K562 (cell line): ENCODE results near the gene STAM2. TPM values are rescaled to one million over a fixed set of nuclear protein-coding genes. Genes with fewer than 3 reads are reported as not detected.

Experiments used
- ATAC-seq: fragments of 200-7000 bp; cut with Tn5 transposase; 3 replicates; pipeline ENCODE4 v1.9.1; 2020; ENCODE audit warnings: moderate library complexity
- BruUV-seq: library from RNA; stranded (reverse); fragments of 400-500 nt; replicated peaks from 2 replicates; lab custom pipeline; 2021; lab: Mats Ljungman, UMichigan
- CTCF ChIA-PET: fragments of 300-600 bp; formaldehyde crosslinking; extraction: SDS; loops from one replicate; lab custom pipeline; 2021; ENCODE audit warnings: low intra/inter-chr PET ratio; lab: Yijun Ruan, JAX
- POLR2A ChIA-PET: fragments of 300-600, 350-650 bp; sonication (Branson Sonifier 250); formaldehyde crosslinking; extraction: SDS; loops from one replicate; lab custom pipeline; 2021; ENCODE audit warnings: antibody characterized with exemption, inconsistent platforms; lab: Yijun Ruan, JAX
- DNase-seq, 4 experiments: peaks; one replicate each; pipeline versions ENCODE4 v3.0.0 to v3.0.0-alpha.2; 2011 to 2018; ENCODE audit warnings: low spot score in 3 of 4, mixed read lengths in 3 of 4; ENCODE audit errors: extremely low read depth in 1 of 4
- FAIRE-seq: peaks from 2 replicates; lab custom pipeline; 2011; peaks lifted over from hg19 to GRCh38; lab: Jason Lieb, UNC
- H2AFZ ChIP-seq: 2 replicates; pipeline ENCODE4 v1.6.0; 2011; ENCODE audit warnings: low read depth, low read length, control low read depth, inconsistent platforms
- H3K27ac ChIP-seq: fragments of 200-600 bp; 3 replicates; pipeline ENCODE4 v1.8.0; 2011; ENCODE audit warnings: low read depth, mild to moderate bottlenecking, control low read depth, inconsistent platforms, low read length, moderate library complexity, mixed read lengths; ENCODE audit errors: extremely low read depth
- H3K27me3 ChIP-seq, 2 experiments: fragments of 300-600 bp in 1 of 2; 2 replicates in 1 of 2; 3 replicates in 1 of 2; pipeline versions ENCODE4 v1.6.0 to v1.8.0; 2011; ENCODE audit warnings: inconsistent platforms in 2 of 2, low read length in 2 of 2, mild to moderate bottlenecking in 1 of 2, mixed read lengths in 1 of 2, moderate library complexity in 1 of 2; ENCODE audit not compliant: control insufficient read depth in 2 of 2, insufficient read depth in 2 of 2
- H3K36me3 ChIP-seq: fragments of 300-600 bp; 3 replicates; pipeline ENCODE4 v1.8.0; 2011; ENCODE audit warnings: mild to moderate bottlenecking, low read length, inconsistent platforms; ENCODE audit not compliant: control insufficient read depth, insufficient read depth
- H3K4me1 ChIP-seq, 2 experiments: fragments of 200-600 bp in 1 of 2; replicated peaks in 1 of 2; 2 replicates in 1 of 2; 3 replicates in 1 of 2; pipeline versions ENCODE4 v1.5.1 to v1.8.0; 2011; ENCODE audit warnings: inconsistent platforms in 2 of 2, low read length in 2 of 2, mild to moderate bottlenecking in 1 of 2, mixed read lengths in 1 of 2, moderate library complexity in 1 of 2; ENCODE audit not compliant: control insufficient read depth in 2 of 2, insufficient read depth in 2 of 2
- H3K4me2 ChIP-seq: 2 replicates; pipeline ENCODE4 v1.6.1; 2011; ENCODE audit warnings: low read length, control low read depth, inconsistent platforms, mixed read lengths; ENCODE audit not compliant: insufficient read depth
- H3K4me3 ChIP-seq: fragments of 200-600 bp; sonication (generic), shearing (Covaris generic); 2 replicates; pipeline ENCODE4 v1.5.1; 2016; ENCODE audit warnings: control low read depth, inconsistent platforms
- H3K79me2 ChIP-seq: fragments of 200-600 bp; 3 replicates; pipeline ENCODE4 v1.8.0; 2011; ENCODE audit warnings: low read length, inconsistent platforms; ENCODE audit not compliant: control insufficient read depth, insufficient read depth
- H3K9ac ChIP-seq, 2 experiments: 2 replicates each; pipeline versions ENCODE4 v1.6.0 to v1.6.1; 2011; ENCODE audit warnings: low read depth in 2 of 2, low read length in 2 of 2, control low read depth in 1 of 2, inconsistent platforms in 1 of 2, mild to moderate bottlenecking in 1 of 2, mixed read lengths in 1 of 2; ENCODE audit not compliant: insufficient read depth in 1 of 2
- H3K9me1 ChIP-seq: one replicate; pipeline ENCODE4 v1.6.0; 2011; ENCODE audit warnings: inconsistent platforms, mild to moderate bottlenecking, low read length, moderate library complexity; ENCODE audit not compliant: control insufficient read depth, insufficient read depth
- H3K9me3 ChIP-seq: replicated peaks from 2 replicates; pipeline ENCODE4 v1.5.1; 2011; ENCODE audit warnings: low read depth, low read length, inconsistent platforms; ENCODE audit not compliant: control insufficient read depth, insufficient read depth
- H4K20me1 ChIP-seq: replicated peaks from 2 replicates; pipeline ENCODE4 v1.6.1; 2011; ENCODE audit warnings: low read length, inconsistent platforms, mixed read lengths; ENCODE audit not compliant: control insufficient read depth, insufficient read depth
- CBFA2T3 ChIP-seq: fragments of 450-650 bp; IDR thresholded peaks from 2 replicates; pipeline ENCODE4 v1.6.1; 2017
- CREM ChIP-seq: IDR thresholded peaks from 2 replicates; pipeline ENCODE4 v1.6.1; 2014; ENCODE audit warnings: antibody characterized with exemption, low read depth
- ETV1 ChIP-seq: fragments of 450-650 bp; conservative IDR thresholded peaks from 2 replicates; pipeline ENCODE4 v1.6.1; 2016; ENCODE audit warnings: missing genetic modification characterization, control low read depth, low read depth, missing compliant biosample characterization
- HDAC3 ChIP-seq: fragments of 450-650 bp; IDR thresholded peaks from 2 replicates; pipeline ENCODE4 v1.6.1; 2018; ENCODE audit warnings: borderline replicate concordance, mild to moderate bottlenecking, moderate library complexity; ENCODE audit not compliant: partially characterized antibody
- HDAC8 ChIP-seq: fragments of 450-650 bp; IDR thresholded peaks from 2 replicates; pipeline ENCODE4 v1.6.1; 2016; ENCODE audit warnings: mild to moderate bottlenecking, missing genetic modification characterization, moderate library complexity, missing compliant biosample characterization
- KAT7 ChIP-seq: sonication (generic); formaldehyde crosslinking; IDR thresholded peaks from 2 replicates; pipeline ENCODE4 v1.8.0; 2022; ENCODE audit warnings: missing genetic modification reagents, mild to moderate bottlenecking, borderline replicate concordance
- PURB ChIP-seq: sonication (generic); formaldehyde crosslinking; IDR thresholded peaks from 2 replicates; pipeline ENCODE4 v1.9.0; 2021; ENCODE audit warnings: low read depth, mild to moderate bottlenecking, missing genetic modification reagents
- SMARCE1 ChIP-seq: fragments of 450-650 bp; IDR thresholded peaks from 2 replicates; pipeline ENCODE4 v1.7.1; 2016; ENCODE audit warnings: mild to moderate bottlenecking
- SRSF1 ChIP-seq: fragments of 200-400 bp; formaldehyde crosslinking; IDR thresholded peaks from 2 replicates; pipeline ENCODE4 v1.6.1; 2017; ENCODE audit warnings: mild to moderate bottlenecking, low read depth, low read length, moderate library complexity
- TCF3 ChIP-seq: sonication (generic); formaldehyde crosslinking; IDR thresholded peaks from 2 replicates; pipeline ENCODE4 v1.4.0; 2020; ENCODE audit warnings: mild to moderate bottlenecking, missing genetic modification reagents
- ZBTB7A ChIP-seq: IDR thresholded peaks from 2 replicates; pipeline ENCODE4 v1.6.1; 2011; ENCODE audit warnings: low read depth, mild to moderate bottlenecking, low read length, moderate library complexity, borderline replicate concordance; ENCODE audit not compliant: control insufficient read depth
- WGBS: fragments of 100-300 bp; shearing (Covaris generic); methylation state at CpG from one replicate; pipeline ENCODE4 v1.1.6; 2016; ENCODE audit warnings: low coverage, mixed read lengths; ENCODE audit not compliant: insufficient coverage; ENCODE audit errors: missing lambda C conversion rate; 5-methylcytosine and 5-hydroxymethylcytosine counted together
- in situ Hi-C: fragments of 300-500 bp; cut with MboI; formaldehyde crosslinking; loops from 4 replicates; pipeline ENCODE4 v1.15.0; 2018; ENCODE audit warnings: inconsistent platforms, mixed read lengths
- intact Hi-C: fragments of 100-400 bp; cut with micrococcal nuclease; formaldehyde crosslinking; loops from 2 replicates; pipeline ENCODE4 v1.14.2; 2022
- polyA plus RNA-seq, 8 experiments: library from polyadenylated mRNA; depleted of rRNA in 4 of 8; stranded (reverse) in 5 of 8; unstranded in 3 of 8; fragments of >200 nt; fragmentation: Nextera tagmentation in 2 of 8; fragmentation: Illumina TruSeq in 1 of 8; extraction: Ambion mirVana in 2 of 8; extraction: Trizol in 1 of 8; gene quantifications; 2 replicates each; pipeline versions ENCODE4 v1.2.1 to v1.2.3, GENCODE V29; 2011 to 2014; ENCODE audit warnings: inconsistent platforms in 1 of 8, missing spikeins in 1 of 8
- total RNA-seq, 7 experiments: library from RNA; depleted of rRNA in 6 of 7; stranded (reverse); fragments of >200 nt in 6 of 7; fragmentation: Illumina TruSeq in 2 of 7; extraction: Trizol in 2 of 7; gene quantifications; 2 replicates each; pipeline versions ENCODE4 v1.2.1 to v1.2.3, GENCODE V29; 2011 to 2021; ENCODE audit warnings: low replicate concordance in 1 of 7
- TF ChIP-seq, protein P1 (sequence below): fragments of 150-350 bp; conservative IDR thresholded peaks from 2 replicates; pipeline ENCODE4 v1.6.1; 2014; ENCODE audit warnings: low read length
- TF ChIP-seq, protein P2 (sequence below): sonication (generic); IDR thresholded peaks from 2 replicates; pipeline ENCODE4 v1.6.1; 2016
- TF ChIP-seq, protein P3 (sequence below): fragments of 250-450 bp; sonication (Bioruptor Pico); IDR thresholded peaks from 2 replicates; pipeline ENCODE4 v1.4.0; 2020; ENCODE audit warnings: mild to moderate bottlenecking
- TF ChIP-seq, protein P4 (sequence below): sonication (generic); formaldehyde crosslinking; IDR thresholded peaks from 2 replicates; pipeline ENCODE4 v1.8.0; 2023; ENCODE audit warnings: mild to moderate bottlenecking, missing genetic modification reagents

STAM2 gene
- total and polyA plus RNA-seq, 9 of the 15 experiments (the other 6 are each of a cell fraction or from before 2014, with no cell fraction given) = 4.5 to 13.9 (median 8.7) TPM

DNA sequence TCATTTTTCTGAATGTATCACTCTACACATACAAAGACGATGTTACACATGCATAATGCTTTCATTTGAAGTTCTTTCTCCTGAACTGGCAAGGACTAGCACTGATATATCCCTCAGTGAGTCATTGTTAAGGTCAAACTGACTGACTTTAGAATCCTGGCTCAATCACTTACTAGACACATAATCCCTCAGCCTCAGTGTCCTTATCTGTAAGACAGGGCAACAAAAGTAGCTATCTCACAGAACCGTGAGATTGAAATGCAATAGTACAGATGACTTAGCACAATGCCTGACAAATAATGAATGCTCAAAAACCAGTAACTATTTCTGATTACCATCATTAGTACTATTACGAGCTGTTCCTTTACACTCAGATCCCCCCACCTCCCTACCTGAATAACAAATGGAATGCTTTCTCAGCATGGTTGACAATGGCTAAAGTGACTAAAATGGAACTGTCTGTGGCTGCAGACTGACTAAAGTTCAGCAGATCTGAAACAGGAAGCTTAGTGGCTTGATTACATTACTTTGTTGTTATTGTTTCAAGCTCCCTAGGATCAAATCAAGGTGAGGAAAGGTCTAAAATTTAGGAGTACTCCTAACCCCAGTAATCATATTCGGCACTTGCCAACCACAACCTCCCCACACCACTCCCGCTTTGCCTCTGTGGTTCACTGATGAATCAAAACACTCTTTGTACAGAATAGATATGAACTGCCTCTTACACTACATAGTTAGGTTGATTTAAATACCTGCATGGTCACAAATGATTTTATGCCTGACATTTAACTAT is 40.9 kb downstream of the STAM2 start:
- Histone ChIP-seq H3K36me3 (no peaks in the 10 kb centered on the region), H3K9me3 (no peaks in the 10 kb centered on the region), H3K79me2 (no peaks in the 10 kb centered on the region), H3K9me1 (no peaks in the 10 kb centered on the region), H2AFZ (no peak overlapping the region), H3K4me2 (no peak overlapping the region), H4K20me1 (0 out of 2 replicates have a peak, but pooled peaks cover 3% of the 10 kb centered on the region), H3K4me3 (no peak overlapping the region), H3K9ac (no peak overlapping the region), H3K4me1 (no peaks in the 10 kb centered on the region; a peak in 1 of 5 replicates), H3K27me3 (no peaks in the 10 kb centered on the region), H3K27ac (no peak overlapping the region)
- ChIA-PET POLR2A (no interaction called here), CTCF (no interaction called here)
- intact Hi-C loops (loop anchor here (2.0 kb wide), 1 partner anchor 40 kb away; the partner anchor contains the start of gene STAM2), in situ Hi-C loops (no loop called here)
- BruUV-seq = no TSS peak
- WGBS = 3% methylated on average over 5 of the region's 5 CpGs
- DNase-seq = peak in 2 of 4 experiments; percentile 54 to 62
- peak; percentile 92 for ATAC-seq
- peak; percentile 59 for FAIRE-seq
- TF ChIP-seq KAT7 (no peak), SMARCE1 (peak; percentile 76), SRSF1 (no peak), ZBTB7A (no peak), ETV1 (tag) (0 out of 2 replicates have a peak, but pooled peaks have one; percentile 32), HDAC3 (no peak), TCF3 (CRISPR knock-in tag) (peak; percentile 80), HDAC8 (no peak), CBFA2T3 (peak; percentile 94), CREM (0 out of 2 replicates have a peak, but pooled peaks have one; percentile 31), PURB (CRISPR knock-in tag) (no peak)
- TF ChIP-seq, protein P1, sequence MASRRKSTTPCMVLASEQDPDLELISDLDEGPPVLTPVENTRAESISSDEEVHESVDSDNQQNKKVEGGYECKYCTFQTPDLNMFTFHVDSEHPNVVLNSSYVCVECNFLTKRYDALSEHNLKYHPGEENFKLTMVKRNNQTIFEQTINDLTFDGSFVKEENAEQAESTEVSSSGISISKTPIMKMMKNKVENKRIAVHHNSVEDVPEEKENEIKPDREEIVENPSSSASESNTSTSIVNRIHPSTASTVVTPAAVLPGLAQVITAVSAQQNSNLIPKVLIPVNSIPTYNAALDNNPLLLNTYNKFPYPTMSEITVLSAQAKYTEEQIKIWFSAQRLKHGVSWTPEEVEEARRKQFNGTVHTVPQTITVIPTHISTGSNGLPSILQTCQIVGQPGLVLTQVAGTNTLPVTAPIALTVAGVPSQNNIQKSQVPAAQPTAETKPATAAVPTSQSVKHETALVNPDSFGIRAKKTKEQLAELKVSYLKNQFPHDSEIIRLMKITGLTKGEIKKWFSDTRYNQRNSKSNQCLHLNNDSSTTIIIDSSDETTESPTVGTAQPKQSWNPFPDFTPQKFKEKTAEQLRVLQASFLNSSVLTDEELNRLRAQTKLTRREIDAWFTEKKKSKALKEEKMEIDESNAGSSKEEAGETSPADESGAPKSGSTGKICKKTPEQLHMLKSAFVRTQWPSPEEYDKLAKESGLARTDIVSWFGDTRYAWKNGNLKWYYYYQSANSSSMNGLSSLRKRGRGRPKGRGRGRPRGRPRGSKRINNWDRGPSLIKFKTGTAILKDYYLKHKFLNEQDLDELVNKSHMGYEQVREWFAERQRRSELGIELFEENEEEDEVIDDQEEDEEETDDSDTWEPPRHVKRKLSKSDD = no peak
- TF ChIP-seq, protein P2, sequence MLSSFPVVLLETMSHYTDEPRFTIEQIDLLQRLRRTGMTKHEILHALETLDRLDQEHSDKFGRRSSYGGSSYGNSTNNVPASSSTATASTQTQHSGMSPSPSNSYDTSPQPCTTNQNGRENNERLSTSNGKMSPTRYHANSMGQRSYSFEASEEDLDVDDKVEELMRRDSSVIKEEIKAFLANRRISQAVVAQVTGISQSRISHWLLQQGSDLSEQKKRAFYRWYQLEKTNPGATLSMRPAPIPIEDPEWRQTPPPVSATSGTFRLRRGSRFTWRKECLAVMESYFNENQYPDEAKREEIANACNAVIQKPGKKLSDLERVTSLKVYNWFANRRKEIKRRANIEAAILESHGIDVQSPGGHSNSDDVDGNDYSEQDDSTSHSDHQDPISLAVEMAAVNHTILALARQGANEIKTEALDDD = peak; percentile 90
- TF ChIP-seq, protein P3, sequence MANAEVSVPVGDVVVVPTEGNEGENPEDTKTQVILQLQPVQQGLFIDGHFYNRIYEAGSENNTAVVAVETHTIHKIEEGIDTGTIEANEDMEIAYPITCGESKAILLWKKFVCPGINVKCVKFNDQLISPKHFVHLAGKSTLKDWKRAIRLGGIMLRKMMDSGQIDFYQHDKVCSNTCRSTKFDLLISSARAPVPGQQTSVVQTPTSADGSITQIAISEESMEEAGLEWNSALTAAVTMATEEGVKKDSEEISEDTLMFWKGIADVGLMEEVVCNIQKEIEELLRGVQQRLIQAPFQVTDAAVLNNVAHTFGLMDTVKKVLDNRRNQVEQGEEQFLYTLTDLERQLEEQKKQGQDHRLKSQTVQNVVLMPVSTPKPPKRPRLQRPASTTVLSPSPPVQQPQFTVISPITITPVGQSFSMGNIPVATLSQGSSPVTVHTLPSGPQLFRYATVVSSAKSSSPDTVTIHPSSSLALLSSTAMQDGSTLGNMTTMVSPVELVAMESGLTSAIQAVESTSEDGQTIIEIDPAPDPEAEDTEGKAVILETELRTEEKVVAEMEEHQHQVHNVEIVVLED (CRISPR knock-in tag) = no peak
- TF ChIP-seq, protein P4, sequence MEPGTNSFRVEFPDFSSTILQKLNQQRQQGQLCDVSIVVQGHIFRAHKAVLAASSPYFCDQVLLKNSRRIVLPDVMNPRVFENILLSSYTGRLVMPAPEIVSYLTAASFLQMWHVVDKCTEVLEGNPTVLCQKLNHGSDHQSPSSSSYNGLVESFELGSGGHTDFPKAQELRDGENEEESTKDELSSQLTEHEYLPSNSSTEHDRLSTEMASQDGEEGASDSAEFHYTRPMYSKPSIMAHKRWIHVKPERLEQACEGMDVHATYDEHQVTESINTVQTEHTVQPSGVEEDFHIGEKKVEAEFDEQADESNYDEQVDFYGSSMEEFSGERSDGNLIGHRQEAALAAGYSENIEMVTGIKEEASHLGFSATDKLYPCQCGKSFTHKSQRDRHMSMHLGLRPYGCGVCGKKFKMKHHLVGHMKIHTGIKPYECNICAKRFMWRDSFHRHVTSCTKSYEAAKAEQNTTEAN (CRISPR knock-in tag) = no peak
